GM23248 (cell line): ENCODE measurements around the gene ARHGAP26.

Experiments used
- EZH2 ChIP-seq: fragments of 200-600 bp; sonication (generic); IDR thresholded peaks from 2 replicates; pipeline ENCODE4 v1.6.1; 2018; ENCODE audit warnings: antibody characterized with exemption, mild to moderate bottlenecking; ENCODE audit not compliant: insufficient read depth, poor library complexity, severe bottlenecking
- EZH2phosphoT487 ChIP-seq: fragments of 200-600 bp; sonication (generic); IDR thresholded peaks from 2 replicates; pipeline ENCODE4 v1.6.1; 2018; ENCODE audit warnings: antibody characterized with exemption, moderate library complexity, mild to moderate bottlenecking, low read depth; ENCODE audit not compliant: insufficient read depth

GRCh38 chr5:142740474-142741242 lies 29.5 kb upstream of the ARHGAP26 start:
- TF ChIP-seq EZH2 (no peak), EZH2phosphoT487 (no peak)
